Neural cell (in vitro differentiated cells): ENCODE data around the gene PRKAG2. TPM values are rescaled to one million over a fixed set of nuclear protein-coding genes. Genes with fewer than 3 reads are reported as not detected.

ENCODE experiments used
- H2AFZ ChIP-seq: fragments of 200-600, 300-800 bp; sonication (generic), shearing (Covaris generic); 2 replicates; pipeline ENCODE4 v1.6.0; 2014; ENCODE audit warnings: low read depth, mild to moderate bottlenecking, antibody characterized with exemption, low read length, moderate library complexity
- H3F3A ChIP-seq: fragments of 200-600 bp; shearing (Covaris generic); 2 replicates; pipeline ENCODE4 v1.6.1; 2016; ENCODE audit warnings: mild to moderate bottlenecking, moderate library complexity, mixed read lengths, antibody characterized with exemption, low read length; ENCODE audit not compliant: insufficient read depth, poor library complexity, severe bottlenecking
- H3K27ac ChIP-seq: fragments of 200-600, 300-800 bp; sonication (generic), shearing (Covaris generic); 2 replicates; pipeline ENCODE4 v1.5.1; 2014; ENCODE audit warnings: mild to moderate bottlenecking, low read length, moderate library complexity
- H3K27me3 ChIP-seq: fragments of 300-800, 200-600 bp; sonication (generic), shearing (Covaris generic); 2 replicates; pipeline ENCODE4 v1.6.0; 2014; ENCODE audit warnings: mild to moderate bottlenecking, low read depth, low read length, moderate library complexity; ENCODE audit not compliant: insufficient read depth
- H3K36me3 ChIP-seq: fragments of 300-800, 200-600 bp; sonication (generic), shearing (Covaris generic); 2 replicates; pipeline ENCODE4 v1.5.1; 2014; ENCODE audit warnings: mild to moderate bottlenecking, antibody characterized with exemption, low read length, moderate library complexity; ENCODE audit not compliant: insufficient read depth
- H3K4me2 ChIP-seq: fragments of 300-800, 200-600 bp; sonication (generic), shearing (Covaris generic); 2 replicates; pipeline ENCODE4 v1.6.0; 2014; ENCODE audit warnings: mild to moderate bottlenecking, low read length
- H3K4me3 ChIP-seq: fragments of 300-800, 200-600 bp; sonication (generic), shearing (Covaris generic); 2 replicates; pipeline ENCODE4 v1.5.1; 2014; ENCODE audit warnings: mild to moderate bottlenecking, low read length, moderate library complexity
- H3K79me2 ChIP-seq: fragments of 200-600 bp; shearing (Covaris generic); replicated peaks from 2 replicates; pipeline ENCODE4 v1.6.0; 2014; ENCODE audit warnings: mild to moderate bottlenecking, low read length, moderate library complexity; ENCODE audit not compliant: insufficient read depth
- H3K9ac ChIP-seq: fragments of 300-800, 200-600 bp; sonication (generic), shearing (Covaris generic); 2 replicates; pipeline ENCODE4 v1.6.1; 2016; ENCODE audit warnings: mild to moderate bottlenecking, low read length, mixed read lengths
- H3K9me2 ChIP-seq: fragments of 200-600 bp; shearing (Covaris generic); 2 replicates; pipeline ENCODE4 v1.6.1; 2016; ENCODE audit warnings: mild to moderate bottlenecking, low read length, mixed read lengths; ENCODE audit not compliant: insufficient read depth
- H3K9me3 ChIP-seq: fragments of 200-600, 300-800 bp; sonication (generic), shearing (Covaris generic); 2 replicates; pipeline ENCODE4 v1.6.1; 2016; ENCODE audit warnings: mild to moderate bottlenecking, mixed run types, low read length, moderate library complexity, mixed read lengths
- H4K20me1 ChIP-seq: fragments of 200-600 bp; shearing (Covaris generic); 2 replicates; pipeline ENCODE4 v1.6.1; 2016; ENCODE audit warnings: mild to moderate bottlenecking, mixed run types; ENCODE audit not compliant: insufficient read depth
- EP300 ChIP-seq: fragments of 450-650 bp; conservative IDR thresholded peaks from 2 replicates; pipeline ENCODE4 v1.6.1; 2014; ENCODE audit warnings: antibody characterized with exemption, mild to moderate bottlenecking, moderate library complexity; ENCODE audit not compliant: poor library complexity, severe bottlenecking
- EZH2 ChIP-seq: fragments of 200-600, 300-800 bp; shearing (Covaris generic), sonication (generic); IDR thresholded peaks from 2 replicates; pipeline ENCODE4 v1.6.1; 2014; ENCODE audit warnings: antibody characterized with exemption, low read length, borderline replicate concordance, mild to moderate bottlenecking; ENCODE audit not compliant: insufficient read depth, poor library complexity, severe bottlenecking
- MXI1 ChIP-seq: fragments of 450-650 bp; conservative IDR thresholded peaks from 2 replicates; pipeline ENCODE4 v1.6.1; 2014; ENCODE audit warnings: antibody characterized with exemption, mild to moderate bottlenecking; ENCODE audit not compliant: poor library complexity, severe bottlenecking
- POLR2AphosphoS5 ChIP-seq: IDR thresholded peaks from 2 replicates; pipeline ENCODE4 v1.6.1; 2012
- RAD21 ChIP-seq: fragments of 450-650 bp; conservative IDR thresholded peaks from 2 replicates; pipeline ENCODE4 v1.6.1; 2014; ENCODE audit warnings: antibody characterized with exemption, mild to moderate bottlenecking, moderate library complexity
- REST ChIP-seq: IDR thresholded peaks from 2 replicates; pipeline ENCODE4 v1.6.1; 2012; ENCODE audit warnings: borderline replicate concordance
- SMC3 ChIP-seq: fragments of 450-650 bp; conservative IDR thresholded peaks from 2 replicates; pipeline ENCODE4 v1.6.1; 2014; ENCODE audit warnings: antibody characterized with exemption, mild to moderate bottlenecking, moderate library complexity; ENCODE audit not compliant: poor library complexity
- TAF1 ChIP-seq: IDR thresholded peaks from 2 replicates; pipeline ENCODE4 v1.6.1; 2012; ENCODE audit warnings: low read depth
- polyA plus RNA-seq: library from polyadenylated mRNA; depleted of rRNA; stranded (reverse); fragments of >200 nt; gene quantifications from 2 replicates; pipeline ENCODE4 v1.2.3, GENCODE V29; 2014
- TF ChIP-seq, protein P1 (sequence below): fragments of 450-650 bp; IDR thresholded peaks from 2 replicates; pipeline ENCODE4 v1.5.1; 2014; ENCODE audit warnings: antibody characterized with exemption, mild to moderate bottlenecking, moderate library complexity; ENCODE audit not compliant: poor library complexity, severe bottlenecking

The PRKAG2 gene
- polyA plus RNA-seq, 1 donor from 2014 or later: 22.9 TPM

DNA sequence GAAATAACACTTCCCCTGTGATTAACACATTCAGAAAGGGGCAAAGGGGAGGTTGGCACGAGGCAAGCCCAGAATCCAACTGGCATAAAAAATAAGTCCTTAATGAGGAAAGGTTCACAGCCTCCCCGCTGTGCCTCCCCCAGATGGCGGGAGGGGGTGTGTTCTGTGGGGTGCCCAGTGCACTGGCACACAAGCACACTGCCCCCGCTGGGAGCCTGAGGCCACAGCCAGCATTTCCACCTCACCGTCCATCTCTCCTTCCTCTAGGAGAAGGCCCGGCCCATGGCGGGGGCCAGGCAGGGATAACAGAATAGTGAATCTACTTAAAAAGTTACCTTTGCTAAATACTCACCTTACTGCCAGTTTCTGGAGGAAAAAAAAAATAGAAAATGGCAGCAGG, 43.2 kb downstream of the PRKAG2 start:
- Histone ChIP-seq H3K9ac (no peak overlapping the region), H3K4me3 (no peak overlapping the region)

GRCh38 chr7:151833213-151833651, 43.7 kb downstream of the PRKAG2 start:
- H3K9me3 ChIP-seq: no peaks in the 10 kb centered on the region
- no peaks in the 10 kb centered on the region for H3K79me2 ChIP-seq
- H3F3A ChIP-seq: no peaks in the 10 kb centered on the region
- H4K20me1 ChIP-seq: no peaks in the 10 kb centered on the region
- no peak overlapping the region for H3K4me3 ChIP-seq
- no peak for TF ChIP-seq EZH2
- H3K27ac ChIP-seq: no peak overlapping the region
- no peaks in the 10 kb centered on the region for H3K36me3 ChIP-seq
- H3K9me2 ChIP-seq: no peaks in the 10 kb centered on the region
- no peak overlapping the region for H3K4me2 ChIP-seq
- no peak overlapping the region for H3K9ac ChIP-seq
- H3K27me3 ChIP-seq: peaks cover 8% of the 10 kb centered on the region
- H2AFZ ChIP-seq: no peak overlapping the region

More for the DNA sequence above, 43.2 kb downstream of the PRKAG2 start:
- H3K27me3 ChIP-seq: peaks cover 8% of the 10 kb centered on the region
- H3K9me2 ChIP-seq: no peaks in the 10 kb centered on the region
- H3K27ac ChIP-seq: no peak overlapping the region
- TF ChIP-seq TAF1 (no peak), POLR2AphosphoS5 (no peak), EZH2 (no peak), RAD21 (no peak), SMC3 (no peak), MXI1 (no peak), REST (no peak), EP300 (no peak)
- TF ChIP-seq, protein P1, sequence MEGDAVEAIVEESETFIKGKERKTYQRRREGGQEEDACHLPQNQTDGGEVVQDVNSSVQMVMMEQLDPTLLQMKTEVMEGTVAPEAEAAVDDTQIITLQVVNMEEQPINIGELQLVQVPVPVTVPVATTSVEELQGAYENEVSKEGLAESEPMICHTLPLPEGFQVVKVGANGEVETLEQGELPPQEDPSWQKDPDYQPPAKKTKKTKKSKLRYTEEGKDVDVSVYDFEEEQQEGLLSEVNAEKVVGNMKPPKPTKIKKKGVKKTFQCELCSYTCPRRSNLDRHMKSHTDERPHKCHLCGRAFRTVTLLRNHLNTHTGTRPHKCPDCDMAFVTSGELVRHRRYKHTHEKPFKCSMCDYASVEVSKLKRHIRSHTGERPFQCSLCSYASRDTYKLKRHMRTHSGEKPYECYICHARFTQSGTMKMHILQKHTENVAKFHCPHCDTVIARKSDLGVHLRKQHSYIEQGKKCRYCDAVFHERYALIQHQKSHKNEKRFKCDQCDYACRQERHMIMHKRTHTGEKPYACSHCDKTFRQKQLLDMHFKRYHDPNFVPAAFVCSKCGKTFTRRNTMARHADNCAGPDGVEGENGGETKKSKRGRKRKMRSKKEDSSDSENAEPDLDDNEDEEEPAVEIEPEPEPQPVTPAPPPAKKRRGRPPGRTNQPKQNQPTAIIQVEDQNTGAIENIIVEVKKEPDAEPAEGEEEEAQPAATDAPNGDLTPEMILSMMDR: no peak
- H3K79me2 ChIP-seq: no peaks in the 10 kb centered on the region
- H3F3A ChIP-seq: no peaks in the 10 kb centered on the region
- no peaks in the 10 kb centered on the region for H3K9me3 ChIP-seq
- no peaks in the 10 kb centered on the region for H3K36me3 ChIP-seq
- H3K4me2 ChIP-seq: no peak overlapping the region
- no peaks in the 10 kb centered on the region for H4K20me1 ChIP-seq
- H2AFZ ChIP-seq: no peak overlapping the region

DNA sequence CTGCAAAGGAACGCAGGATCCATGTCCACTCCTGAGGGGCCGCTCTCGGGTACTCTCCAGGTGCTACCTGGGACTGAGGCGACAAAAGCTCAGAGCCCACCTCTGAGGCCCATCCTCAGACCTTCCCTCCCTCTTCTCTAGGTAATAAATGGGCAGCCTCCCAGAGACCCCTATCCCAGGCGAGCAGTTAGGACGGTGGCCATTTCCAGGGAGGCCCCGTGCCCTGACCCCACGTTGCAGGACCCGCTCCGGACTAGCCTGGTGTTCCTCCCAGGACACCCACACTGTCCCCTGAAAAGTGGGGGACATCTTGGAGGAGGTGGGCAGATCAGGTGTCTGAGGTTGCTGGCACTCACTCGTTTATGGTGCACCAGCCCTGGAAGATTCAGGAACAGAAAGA, 44.3 kb downstream of the PRKAG2 start:
- Histone ChIP-seq H3K36me3 (no peaks in the 10 kb centered on the region), H3K9ac (no peak overlapping the region), H3K9me2 (no peaks in the 10 kb centered on the region), H3K9me3 (no peaks in the 10 kb centered on the region), H3K27me3 (peaks cover 6% of the 10 kb centered on the region), H4K20me1 (no peaks in the 10 kb centered on the region), H3K27ac (no peak overlapping the region), H3F3A (no peaks in the 10 kb centered on the region), H3K79me2 (no peaks in the 10 kb centered on the region), H3K4me2 (no peak overlapping the region), H3K4me3 (no peak overlapping the region), H2AFZ (no peak overlapping the region)
- TF ChIP-seq MXI1: no peak
- TF ChIP-seq SMC3: no peak
- TF ChIP-seq EP300: no peak
- TF ChIP-seq REST: no peak
- TF ChIP-seq TAF1: no peak
- TF ChIP-seq RAD21: no peak
- no peak for TF ChIP-seq POLR2AphosphoS5
- TF ChIP-seq, protein P1: no peak
- TF ChIP-seq EZH2: no peak
